ENCODE measurements around the gene NT5DC4.
A peak's percentile ranks its signal among the peaks of the same experiment; 100 is the strongest.

The NT5DC4 gene

GRCh38 chr2:112731479-112731878 lies 10.7 kb downstream of the NT5DC4 start:
- H3K4me1 ChIP-seq: no peaks in the 10 kb centered on the region; the same call in 1 of the 2 replicates
- H3K27me3 ChIP-seq (ENCODE audit: low read depth): no peaks in the 10 kb centered on the region
- no peaks in the 10 kb centered on the region for H3K36me3 ChIP-seq (replicated peaks)
- no peak overlapping the region for H3K4me3 ChIP-seq
- no peak for DNase-seq (ENCODE audit: low spot score in 2 of 2)
- no peaks in the 10 kb centered on the region for H3K9me3 ChIP-seq
- in situ Hi-C loops (cut with MboI; ENCODE audit: low sequenced_read_pairs): no loop called here

DNA sequence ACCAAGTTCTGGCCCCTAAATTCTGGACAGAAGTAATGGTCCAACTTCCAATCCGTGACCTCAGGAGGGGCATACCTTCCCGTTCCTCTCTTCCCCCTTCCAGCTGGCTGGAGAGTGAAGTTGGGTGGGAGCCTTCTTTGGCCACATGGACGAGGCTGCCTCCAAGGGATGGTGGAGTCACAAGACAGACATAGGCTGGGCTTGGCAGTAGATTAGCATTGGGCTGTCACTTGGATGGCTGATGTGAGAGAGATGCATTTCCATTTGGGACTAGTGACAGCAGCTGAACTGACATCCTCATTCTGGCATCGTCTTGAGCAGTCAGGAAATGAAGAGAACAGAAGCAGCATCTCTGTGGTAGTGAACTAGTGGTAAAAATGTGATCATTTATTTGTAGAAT lies 12.6 kb downstream of the NT5DC4 start:
- no peak overlapping the region for H3K4me3 ChIP-seq
- DNase-seq (ENCODE audit: low spot score in 2 of 2): no peak
- in situ Hi-C loops (cut with MboI; ENCODE audit: low sequenced_read_pairs): no loop called here

DNA sequence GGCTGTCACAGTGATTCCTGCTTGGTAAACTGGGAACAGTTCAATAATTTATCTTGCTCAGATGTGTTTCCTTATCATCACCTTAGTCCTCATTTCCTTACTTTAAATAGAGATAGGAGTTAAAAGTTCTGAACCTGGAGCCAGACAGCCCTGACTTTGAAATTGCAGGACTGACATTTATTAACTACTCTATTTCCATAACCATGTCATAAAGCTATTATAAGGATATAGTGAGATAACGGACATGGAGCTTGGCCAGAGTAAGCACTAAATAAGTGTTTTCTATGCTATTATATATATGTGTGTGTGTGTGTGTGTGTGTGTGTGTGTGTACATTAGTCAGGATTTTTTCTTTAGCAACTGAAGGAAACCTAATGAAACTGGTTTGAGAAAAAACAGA lies 13.1 kb downstream of the NT5DC4 start:
- DNase-seq (ENCODE audit: low spot score in 2 of 2): no peak
- no peaks in the 10 kb centered on the region for H3K4me1 ChIP-seq
- H3K9me3 ChIP-seq: no peaks in the 10 kb centered on the region
- H3K4me3 ChIP-seq: no peak overlapping the region
- no peaks in the 10 kb centered on the region for H3K27me3 ChIP-seq (ENCODE audit: low read depth)
- in situ Hi-C loops (cut with MboI; ENCODE audit: low sequenced_read_pairs): no loop called here
- peaks cover 14% of the 10 kb centered on the region for H3K36me3 ChIP-seq (replicated peaks)

More for the DNA sequence above, 12.6 kb downstream of the NT5DC4 start:
- no peaks in the 10 kb centered on the region for H3K27me3 ChIP-seq (ENCODE audit: low read depth)
- H3K4me1 ChIP-seq: no peaks in the 10 kb centered on the region
- H3K36me3 ChIP-seq (replicated peaks): peaks cover 10% of the 10 kb centered on the region
- H3K9me3 ChIP-seq: no peaks in the 10 kb centered on the region

- H3K9me3 ChIP-seq: no peaks in the 10 kb centered on the region
- no peak for DNase-seq (ENCODE audit: low spot score in 2 of 2)
- in situ Hi-C loops (cut with MboI; ENCODE audit: low sequenced_read_pairs): no loop called here
- H3K27me3 ChIP-seq (ENCODE audit: low read depth): no peaks in the 10 kb centered on the region
- H3K36me3 ChIP-seq (replicated peaks): peaks cover 49% of the 10 kb centered on the region
- no peaks in the 10 kb centered on the region for H3K4me1 ChIP-seq
- H3K4me3 ChIP-seq: no peak overlapping the region
Measured at GRCh38 chr2:112737542-112738232, 16.9 kb downstream of the NT5DC4 start.

DNA sequence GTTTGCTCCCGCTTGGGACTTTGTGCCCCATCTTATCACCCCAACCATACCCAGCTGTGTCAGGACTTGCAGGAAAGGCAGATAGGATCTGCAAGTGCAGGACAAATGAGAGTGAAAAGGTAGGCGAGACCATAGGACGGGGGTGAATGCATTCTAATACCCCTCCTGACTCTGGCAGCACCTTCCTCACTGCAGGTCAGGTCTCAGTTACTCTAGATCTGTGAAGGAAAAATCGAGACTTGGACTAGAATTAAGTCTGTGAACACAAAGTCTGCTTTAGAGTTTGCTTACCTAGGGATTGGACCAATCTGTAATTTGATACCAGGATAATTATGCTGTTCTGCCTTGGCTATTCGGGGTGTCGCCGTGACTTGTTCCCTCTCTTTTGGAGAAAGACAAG lies 19.7 kb downstream of the NT5DC4 start:
- Histone ChIP-seq H3K4me3 (no peak overlapping the region), H3K36me3 (replicated peaks) (peaks cover 78% of the 10 kb centered on the region), H3K4me1 (no peaks in the 10 kb centered on the region), H3K27me3 (ENCODE audit: low read depth) (no peaks in the 10 kb centered on the region), H3K9me3 (no peaks in the 10 kb centered on the region)
- no peak for DNase-seq (ENCODE audit: low spot score in 2 of 2)
- in situ Hi-C loops (cut with MboI; ENCODE audit: low sequenced_read_pairs): no loop called here

GRCh38 chr2:112749755-112750559 lies 29.1 kb downstream of the NT5DC4 start:
- Histone ChIP-seq H3K36me3 (replicated peaks) (peaks cover 56% of the 10 kb centered on the region), H3K9me3 (no peaks in the 10 kb centered on the region), H3K4me3 (no peak overlapping the region), H3K4me1 (peaks cover 15% of the 10 kb centered on the region), H3K27me3 (ENCODE audit: low read depth) (no peaks in the 10 kb centered on the region)
- DNase-seq (ENCODE audit: low spot score in 2 of 2): peak; percentile 54 to 89
- in situ Hi-C loops (cut with MboI; ENCODE audit: low sequenced_read_pairs): loop anchor here (5.0 to 10.0 kb wide), 2 partner anchors 127 to 195 kb away; no protein-coding TSS in a partner anchor

- DNase-seq (ENCODE audit: low spot score in 2 of 2): no peak
- in situ Hi-C loops (cut with MboI; ENCODE audit: low sequenced_read_pairs): loop anchor here (5.0 to 10.0 kb wide), 2 partner anchors 127 to 194 kb away; no protein-coding TSS in a partner anchor
- H3K9me3 ChIP-seq: no peaks in the 10 kb centered on the region
- no peaks in the 10 kb centered on the region for H3K27me3 ChIP-seq (ENCODE audit: low read depth)
- peaks cover 56% of the 10 kb centered on the region for H3K36me3 ChIP-seq (replicated peaks)
- H3K4me3 ChIP-seq: no peak overlapping the region
- peaks cover 15% of the 10 kb centered on the region for H3K4me1 ChIP-seq
Measured at GRCh38 chr2:112750560-112750843, 29.7 kb downstream of the NT5DC4 start.

DNA sequence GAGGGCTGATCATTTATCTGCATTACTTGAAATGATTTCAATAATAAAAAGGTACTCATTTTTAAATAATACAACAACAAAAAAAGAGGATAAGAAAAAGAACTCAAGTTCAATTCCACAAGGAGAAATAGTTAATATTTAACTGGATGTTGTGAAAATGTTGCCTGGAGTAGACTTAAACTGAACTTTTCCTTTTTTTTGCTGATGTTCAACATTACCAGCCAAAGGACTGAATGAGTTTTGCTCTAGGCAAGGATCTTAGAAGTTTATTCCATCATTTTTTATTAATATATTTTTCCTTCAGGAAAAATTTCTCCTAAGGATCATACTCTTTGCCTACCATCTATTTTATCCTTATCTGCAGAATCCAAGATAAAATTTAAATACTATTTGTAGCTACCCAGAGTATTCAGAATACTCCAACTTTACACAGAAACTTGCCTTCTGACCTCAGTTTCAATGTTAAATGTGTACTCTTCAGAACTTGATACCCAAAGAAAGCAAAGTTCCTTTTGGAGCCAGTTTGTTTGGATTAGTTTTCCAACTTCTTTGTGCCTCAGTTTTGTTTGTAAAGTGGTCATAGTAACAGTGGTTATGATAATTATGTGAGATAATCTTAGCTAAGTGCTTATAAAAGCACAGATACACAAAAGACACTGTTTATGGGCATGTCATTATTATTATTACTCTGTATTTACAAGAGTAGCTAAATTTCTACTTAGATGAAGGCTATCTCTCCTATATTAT lies 30.8 kb downstream of the NT5DC4 start:
- peaks cover 56% of the 10 kb centered on the region for H3K36me3 ChIP-seq (replicated peaks)
- H3K4me1 ChIP-seq: peaks cover 15% of the 10 kb centered on the region
- H3K4me3 ChIP-seq: no peak overlapping the region
- H3K27me3 ChIP-seq (ENCODE audit: low read depth): no peaks in the 10 kb centered on the region
- peak in 1 of 2 experiments; percentile 82 for DNase-seq (ENCODE audit: low spot score in 2 of 2)
- in situ Hi-C loops (cut with MboI; ENCODE audit: low sequenced_read_pairs): loop anchor here (5.0 to 10.0 kb wide), 2 partner anchors 126 to 193 kb away; no protein-coding TSS in a partner anchor
- no peaks in the 10 kb centered on the region for H3K9me3 ChIP-seq

DNA sequence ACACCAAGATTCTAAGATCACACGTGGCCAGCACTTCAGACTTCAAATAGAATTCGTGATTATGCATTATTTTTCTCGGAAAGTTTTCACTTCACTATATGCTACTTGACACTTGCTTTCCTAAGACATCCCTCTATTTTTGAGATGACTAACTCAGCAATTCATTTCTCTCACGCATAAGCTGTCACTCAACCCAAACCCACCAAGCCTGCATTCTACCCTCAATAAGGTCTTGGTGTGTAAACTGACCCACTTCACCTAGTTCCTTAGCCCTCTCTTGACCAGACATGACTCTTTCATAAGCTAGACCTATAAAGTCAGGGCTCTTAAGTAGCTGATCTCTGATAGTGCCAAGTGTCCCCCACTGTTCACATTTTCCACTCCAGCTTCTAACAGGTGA lies 31.8 kb downstream of the NT5DC4 start:
- no peaks in the 10 kb centered on the region for H3K9me3 ChIP-seq
- H3K4me3 ChIP-seq: no peak overlapping the region
- peaks cover 57% of the 10 kb centered on the region for H3K36me3 ChIP-seq (replicated peaks)
- in situ Hi-C loops (cut with MboI; ENCODE audit: low sequenced_read_pairs): loop anchor here (5.0 to 10.0 kb wide), 2 partner anchors 125 to 192 kb away; no protein-coding TSS in a partner anchor
- DNase-seq (ENCODE audit: low spot score in 2 of 2): no peak
- H3K27me3 ChIP-seq (ENCODE audit: low read depth): no peaks in the 10 kb centered on the region
- peaks cover 15% of the 10 kb centered on the region for H3K4me1 ChIP-seq

DNA sequence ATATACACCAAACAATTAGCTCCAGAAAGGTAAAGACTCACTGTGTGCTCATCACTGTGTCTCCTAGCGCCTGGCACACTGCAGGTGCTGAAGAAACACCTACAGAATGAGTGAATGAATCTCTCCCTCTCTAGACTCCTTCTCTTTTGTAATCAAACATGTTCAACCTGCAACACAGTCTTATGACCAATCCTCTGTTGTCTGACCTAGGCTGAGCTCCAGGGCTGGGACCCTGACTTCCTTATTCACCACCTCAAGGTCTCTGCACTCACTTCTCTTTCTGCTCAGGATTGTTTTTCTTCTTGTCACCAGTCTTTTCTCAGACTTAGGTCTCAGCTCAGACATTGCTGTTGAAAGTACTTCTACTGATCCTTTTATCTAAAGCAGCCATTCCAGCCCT lies 33.7 kb downstream of the NT5DC4 start:
- no peak overlapping the region for H3K4me3 ChIP-seq
- in situ Hi-C loops (cut with MboI; ENCODE audit: low sequenced_read_pairs): loop anchor here (5.0 to 10.0 kb wide), 2 partner anchors 123 to 190 kb away; no protein-coding TSS in a partner anchor
- H3K36me3 ChIP-seq (replicated peaks): peaks cover 68% of the 10 kb centered on the region
- H3K27me3 ChIP-seq (ENCODE audit: low read depth): no peaks in the 10 kb centered on the region
- no peak for DNase-seq (ENCODE audit: low spot score in 2 of 2)
- H3K4me1 ChIP-seq: peaks cover 15% of the 10 kb centered on the region
- no peaks in the 10 kb centered on the region for H3K9me3 ChIP-seq

GRCh38 chr2:112755444-112755843 lies 34.6 kb downstream of the NT5DC4 start:
- Histone ChIP-seq H3K27me3 (ENCODE audit: low read depth) (no peaks in the 10 kb centered on the region), H3K9me3 (no peaks in the 10 kb centered on the region), H3K4me1 (peaks cover 15% of the 10 kb centered on the region), H3K36me3 (replicated peaks) (peaks cover 67% of the 10 kb centered on the region), H3K4me3 (no peak overlapping the region)
- DNase-seq (ENCODE audit: low spot score in 2 of 2): no peak
- in situ Hi-C loops (cut with MboI; ENCODE audit: low sequenced_read_pairs): loop anchor here (10.0 kb wide), 1 partner anchor 189 kb away; no protein-coding TSS in a partner anchor

DNA sequence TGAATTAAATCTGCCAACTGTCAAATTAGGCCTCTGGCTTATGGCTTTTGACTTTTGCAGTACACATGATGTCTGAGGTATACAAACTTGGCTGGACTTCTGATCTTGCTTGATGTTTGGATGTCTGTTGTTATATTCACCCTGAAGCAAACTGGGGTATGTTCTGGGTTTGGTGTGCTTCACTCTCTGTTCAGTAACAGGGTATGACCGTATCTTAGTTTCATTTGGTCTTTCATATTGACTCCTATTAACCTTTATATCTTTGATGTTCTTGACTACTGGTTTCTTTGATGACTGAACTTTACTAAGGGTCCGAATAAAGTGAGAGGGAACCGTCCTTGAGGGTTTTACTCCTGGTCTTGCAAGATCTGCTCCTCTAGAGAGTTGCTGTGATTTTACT lies 35.4 kb downstream of the NT5DC4 start:
- DNase-seq (ENCODE audit: low spot score in 2 of 2): no peak
- peaks cover 13% of the 10 kb centered on the region for H3K4me1 ChIP-seq
- H3K27me3 ChIP-seq (ENCODE audit: low read depth): no peaks in the 10 kb centered on the region
- no peaks in the 10 kb centered on the region for H3K9me3 ChIP-seq
- in situ Hi-C loops (cut with MboI; ENCODE audit: low sequenced_read_pairs): loop anchor here (10.0 kb wide), 1 partner anchor 189 kb away; no protein-coding TSS in a partner anchor
- peaks cover 69% of the 10 kb centered on the region for H3K36me3 ChIP-seq (replicated peaks)
- H3K4me3 ChIP-seq: no peak overlapping the region

GRCh38 chr2:112757265-112757664 lies 36.4 kb downstream of the NT5DC4 start:
- Histone ChIP-seq H3K4me1 (peaks cover 5% of the 10 kb centered on the region), H3K9me3 (no peaks in the 10 kb centered on the region), H3K27me3 (ENCODE audit: low read depth) (no peaks in the 10 kb centered on the region), H3K36me3 (replicated peaks) (peaks cover 74% of the 10 kb centered on the region), H3K4me3 (no peak overlapping the region)
- in situ Hi-C loops (cut with MboI; ENCODE audit: low sequenced_read_pairs): loop anchor here (10.0 kb wide), 1 partner anchor 188 kb away; no protein-coding TSS in a partner anchor
- DNase-seq (ENCODE audit: low spot score in 2 of 2): no peak

All from HAP-1 (cell line).